HG02884 (cell line): ENCODE measurements around the gene SHF.

ENCODE experiments used
- ATAC-seq: cut with Tn5 transposase; IDR thresholded peaks from one replicate; pipeline ENCODE4 v1.9.1; 2021; ENCODE audit warnings: mild to moderate bottlenecking, moderate library complexity; ENCODE audit not compliant: unreplicated experiment

Gene SHF

DNA sequence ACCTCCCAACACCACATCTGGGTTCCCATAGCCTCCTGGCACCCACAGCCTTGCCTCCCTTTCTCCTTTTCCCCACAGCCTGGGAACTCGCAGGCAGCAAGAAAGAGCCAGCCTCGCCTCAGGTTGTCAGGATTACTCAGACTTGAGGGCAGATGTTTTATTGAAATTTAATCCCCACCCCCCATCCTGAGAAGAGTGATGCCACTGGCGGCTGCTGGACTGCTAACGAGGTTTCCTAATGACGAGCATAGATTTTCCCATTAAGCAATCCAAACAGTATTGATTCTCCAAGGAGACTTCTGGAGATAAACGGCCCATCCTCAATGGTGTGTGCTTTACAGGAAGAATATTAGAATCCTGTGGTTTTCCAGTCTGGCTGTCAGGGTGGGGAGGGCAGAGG, 13.7 kb downstream of the SHF start:
- ATAC-seq, result no peak

DNA sequence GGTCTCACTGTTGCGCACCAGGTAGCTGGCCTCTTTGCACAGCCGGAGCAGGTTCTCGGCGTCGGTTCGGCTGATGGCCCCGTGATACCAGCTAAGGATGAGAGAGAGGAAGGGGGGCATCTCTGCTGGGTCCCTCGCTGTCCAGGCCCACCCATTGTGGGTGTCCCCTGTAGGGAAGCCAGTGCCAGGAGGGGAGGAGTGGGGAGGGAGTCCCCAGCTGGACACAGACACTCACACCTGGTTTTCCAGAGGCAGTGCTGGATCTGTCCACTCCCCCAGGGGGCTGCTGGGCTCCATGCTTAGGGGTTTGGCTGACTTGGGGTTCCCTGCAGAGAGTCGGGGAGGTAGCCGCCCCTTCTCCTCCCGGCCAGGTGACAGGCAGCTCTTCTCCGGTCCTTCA, 15.9 kb downstream of the SHF start:
- ATAC-seq, result no peak

DNA sequence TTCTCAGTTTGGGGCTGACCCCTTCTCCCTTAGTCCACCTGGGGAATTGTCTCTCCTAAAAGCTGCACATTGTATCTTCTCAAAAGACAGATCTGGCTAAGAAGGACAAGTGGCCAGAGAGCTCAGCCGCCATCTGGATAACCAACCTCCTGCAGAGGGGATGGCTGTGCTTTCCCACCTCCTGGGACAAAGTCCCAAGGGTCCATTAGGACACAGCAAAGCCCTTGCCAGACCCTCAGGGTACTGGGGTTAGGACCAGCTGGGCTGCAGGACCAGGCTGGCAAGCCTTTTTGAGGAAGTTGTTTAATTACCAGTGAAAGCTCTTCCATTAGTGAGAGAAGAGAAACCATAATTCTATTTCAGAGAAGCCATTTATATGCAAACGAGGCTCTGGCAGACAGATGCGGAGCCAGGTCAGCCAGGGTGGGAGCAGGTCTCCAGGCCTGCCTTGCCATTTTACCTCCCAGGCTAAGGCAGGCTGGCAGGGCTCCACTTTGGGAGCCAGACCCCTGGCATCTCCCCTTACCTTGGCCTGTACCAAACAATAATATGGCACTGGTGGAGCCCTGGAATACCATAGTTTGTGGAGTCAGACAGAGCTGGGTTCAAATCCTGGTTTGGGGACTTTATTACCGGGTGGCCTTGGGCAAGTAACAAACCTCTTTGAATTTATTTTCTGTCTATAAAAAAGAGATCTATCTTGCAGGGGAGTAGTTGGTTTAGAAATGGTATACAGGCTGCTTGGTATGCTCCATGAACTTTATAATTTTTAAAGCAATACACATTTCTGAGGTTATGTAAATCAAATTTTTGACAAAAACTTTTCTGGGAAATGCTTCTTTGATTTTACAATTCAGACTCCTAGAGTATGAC, 17.9 kb downstream of the SHF start:
- no peak for ATAC-seq

DNA sequence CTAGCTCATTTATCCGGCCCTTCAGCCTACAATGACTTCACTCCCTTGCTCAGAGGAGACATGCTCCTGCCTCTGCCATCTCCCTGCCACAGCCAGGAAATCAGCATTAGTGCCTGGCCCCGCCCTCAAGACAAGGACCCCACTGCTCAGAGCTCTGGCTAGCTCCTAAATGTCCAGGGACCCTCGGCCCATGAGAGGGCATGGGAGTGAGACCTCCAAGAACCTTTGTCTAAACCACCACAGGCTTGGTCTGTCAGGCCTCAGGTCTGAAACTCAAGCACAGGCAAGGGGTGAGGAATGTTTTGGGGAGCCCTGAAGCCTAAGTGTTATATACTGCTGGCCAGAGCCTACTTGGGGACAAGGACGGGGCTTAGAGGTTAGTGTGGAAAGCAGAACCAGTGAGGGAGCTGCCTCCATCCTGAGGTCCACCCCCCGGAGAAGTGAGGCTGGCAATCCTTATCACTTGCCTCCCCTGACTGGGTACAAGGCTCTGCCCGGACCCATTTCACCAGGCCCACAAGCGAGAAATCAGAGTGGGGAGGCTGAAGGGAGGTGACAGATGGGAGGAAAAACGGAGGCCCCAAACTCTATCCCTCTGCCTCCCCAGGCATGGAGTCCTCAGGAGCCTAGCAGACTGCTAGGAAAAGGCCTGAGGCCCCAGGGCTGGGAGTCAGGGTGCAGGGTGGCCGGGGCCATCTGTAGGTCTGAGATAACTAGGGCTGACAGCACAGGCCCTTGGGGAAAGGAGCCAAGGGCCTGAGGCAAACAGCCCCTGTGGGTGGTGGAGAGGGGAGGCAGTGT, 18.8 kb downstream of the SHF start:
- no peak for ATAC-seq

DNA sequence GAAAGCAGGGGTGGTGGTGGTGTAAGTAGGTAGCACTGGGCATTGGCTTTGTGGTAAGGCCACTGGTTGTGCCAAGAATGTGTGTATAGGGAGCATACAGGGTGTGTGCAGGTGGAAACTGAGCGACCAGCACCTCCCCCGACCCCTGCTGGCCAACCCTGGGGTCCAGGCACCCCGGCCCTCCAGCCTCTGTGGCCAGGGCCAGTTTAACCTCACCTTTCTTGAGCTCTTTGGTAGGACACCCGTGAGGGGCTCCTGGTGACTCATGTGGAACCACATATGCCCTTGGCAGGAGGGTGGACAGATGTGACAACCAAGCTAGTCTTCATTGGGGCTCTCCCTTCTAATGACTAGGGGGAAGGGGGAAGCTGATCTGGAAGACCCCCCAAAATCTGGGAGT, 19.5 kb downstream of the SHF start:
- no peak for ATAC-seq

DNA sequence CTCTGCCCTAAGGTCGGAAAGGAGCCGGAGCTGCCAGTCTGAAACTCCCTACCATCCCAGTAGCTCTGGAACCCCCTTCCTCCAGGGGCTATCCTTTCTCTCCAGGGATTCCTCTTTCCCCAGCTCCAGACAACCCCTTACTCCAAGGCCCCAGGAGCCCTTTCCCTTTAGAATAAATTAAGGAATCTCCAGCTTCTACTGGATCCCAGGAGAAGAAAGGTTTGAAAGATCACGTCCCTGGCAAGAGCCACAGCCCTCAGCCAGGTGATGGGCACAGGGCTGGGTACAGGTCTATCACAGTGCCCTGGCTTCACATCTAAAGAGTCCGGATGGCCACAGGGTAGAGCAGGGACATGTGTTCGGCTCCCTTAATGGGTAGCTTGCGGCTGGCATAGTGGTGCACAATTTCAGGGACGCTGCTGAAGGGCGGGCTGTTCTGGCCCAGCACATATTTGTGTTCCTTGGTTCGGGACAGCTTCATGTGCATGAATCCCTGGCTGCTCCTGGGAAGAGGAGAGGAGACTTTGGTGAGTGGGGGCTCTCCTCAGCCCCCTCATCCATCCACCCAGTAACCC, 20.0 kb downstream of the SHF start:
- ATAC-seq, result no peak

DNA sequence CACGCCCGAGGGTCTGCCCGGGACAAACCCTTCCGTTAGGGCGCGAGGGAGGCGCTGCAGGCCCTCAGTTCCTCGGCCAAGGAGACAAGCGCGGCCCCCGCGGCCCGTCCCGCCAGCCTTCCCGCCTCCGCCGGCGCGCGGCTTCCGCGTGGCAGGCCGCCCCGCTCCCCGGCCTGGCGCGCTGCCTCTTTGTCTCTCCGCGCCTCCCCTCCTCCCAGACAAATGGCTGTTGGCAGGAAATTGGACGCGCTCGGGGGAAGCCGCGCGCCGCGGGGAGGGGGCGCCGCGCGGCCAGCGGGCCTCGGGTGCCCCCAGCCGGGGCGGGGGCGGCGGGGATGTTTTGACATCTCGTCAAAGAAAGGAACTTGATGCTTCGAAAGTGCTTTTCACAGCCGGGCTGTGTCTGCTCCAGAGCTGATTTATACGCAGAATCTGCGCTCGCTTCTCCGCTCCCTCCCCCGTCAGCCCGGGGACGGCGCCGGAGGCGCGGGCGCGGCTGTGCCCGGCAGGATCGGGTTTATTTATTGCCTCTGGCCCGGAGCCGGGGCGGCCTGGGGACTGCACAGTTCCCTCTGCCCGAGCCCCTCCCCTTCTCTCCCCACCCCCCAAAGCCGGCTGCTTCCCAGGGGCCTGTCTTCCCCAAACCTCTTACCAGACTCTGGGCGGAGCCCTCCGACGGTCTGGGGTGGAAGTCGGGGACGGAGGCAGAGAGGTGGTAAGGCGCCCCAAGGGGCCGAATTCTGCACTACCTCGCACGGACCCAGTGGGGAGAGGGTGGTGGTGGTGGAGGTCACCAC, 20.7 kb downstream of the SHF start:
- ATAC-seq, result peak; percentile 84

DNA sequence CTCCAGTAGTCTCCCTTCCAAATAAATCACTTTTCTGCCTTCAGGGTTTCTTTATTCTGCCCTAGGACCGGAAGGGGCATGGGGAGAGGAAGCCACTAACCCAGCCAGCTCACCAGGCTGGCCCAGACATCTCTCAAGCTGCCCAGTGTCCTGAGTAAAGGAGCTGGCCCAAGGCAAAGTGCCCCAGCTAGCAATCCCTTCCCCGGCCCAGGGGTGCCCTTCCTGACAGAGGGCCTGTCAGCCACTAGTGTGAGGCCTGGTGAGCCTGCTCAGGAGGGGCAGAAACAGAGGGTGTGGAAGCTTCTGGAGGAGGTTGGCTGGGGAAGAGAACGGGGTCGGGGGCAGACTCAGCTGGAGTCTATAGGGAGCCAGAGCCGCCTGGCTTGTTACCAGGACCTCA, 22.2 kb downstream of the SHF start:
- no peak for ATAC-seq

DNA sequence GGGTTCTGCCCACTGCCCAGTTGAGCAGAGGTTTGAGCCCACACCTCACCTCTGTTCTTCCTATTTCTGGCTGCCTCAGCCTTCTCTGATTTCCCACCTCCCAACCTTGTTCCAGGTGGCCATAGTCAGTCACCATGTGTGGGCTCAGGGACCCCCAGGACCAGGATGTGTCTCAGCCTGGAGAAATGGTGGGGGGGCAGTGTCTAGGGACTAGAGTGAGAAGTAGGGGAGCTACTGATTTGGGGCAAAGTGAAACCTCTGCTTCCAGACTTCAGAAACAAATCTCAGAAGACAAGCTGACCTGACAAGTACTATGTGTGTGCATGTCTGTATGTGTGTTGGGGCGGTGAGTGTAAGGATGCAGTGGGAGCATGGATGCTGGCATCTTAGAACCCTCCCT, 22.9 kb downstream of the SHF start:
- ATAC-seq, result no peak

DNA sequence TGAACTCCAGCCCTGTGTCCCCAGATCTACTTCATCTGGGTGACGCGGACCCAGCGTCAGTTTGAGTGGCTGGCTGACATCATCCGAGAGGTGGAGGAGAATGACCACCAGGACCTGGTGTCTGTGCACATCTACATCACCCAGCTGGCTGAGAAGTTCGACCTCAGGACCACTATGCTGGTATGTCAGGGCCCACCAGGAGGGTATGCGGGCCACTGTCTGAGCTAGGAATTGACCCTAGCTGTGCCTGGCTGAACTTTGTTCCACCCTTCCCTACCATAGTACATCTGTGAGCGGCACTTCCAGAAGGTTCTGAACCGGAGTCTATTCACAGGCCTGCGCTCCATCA, 24.3 kb downstream of the SHF start:
- no peak for ATAC-seq

DNA sequence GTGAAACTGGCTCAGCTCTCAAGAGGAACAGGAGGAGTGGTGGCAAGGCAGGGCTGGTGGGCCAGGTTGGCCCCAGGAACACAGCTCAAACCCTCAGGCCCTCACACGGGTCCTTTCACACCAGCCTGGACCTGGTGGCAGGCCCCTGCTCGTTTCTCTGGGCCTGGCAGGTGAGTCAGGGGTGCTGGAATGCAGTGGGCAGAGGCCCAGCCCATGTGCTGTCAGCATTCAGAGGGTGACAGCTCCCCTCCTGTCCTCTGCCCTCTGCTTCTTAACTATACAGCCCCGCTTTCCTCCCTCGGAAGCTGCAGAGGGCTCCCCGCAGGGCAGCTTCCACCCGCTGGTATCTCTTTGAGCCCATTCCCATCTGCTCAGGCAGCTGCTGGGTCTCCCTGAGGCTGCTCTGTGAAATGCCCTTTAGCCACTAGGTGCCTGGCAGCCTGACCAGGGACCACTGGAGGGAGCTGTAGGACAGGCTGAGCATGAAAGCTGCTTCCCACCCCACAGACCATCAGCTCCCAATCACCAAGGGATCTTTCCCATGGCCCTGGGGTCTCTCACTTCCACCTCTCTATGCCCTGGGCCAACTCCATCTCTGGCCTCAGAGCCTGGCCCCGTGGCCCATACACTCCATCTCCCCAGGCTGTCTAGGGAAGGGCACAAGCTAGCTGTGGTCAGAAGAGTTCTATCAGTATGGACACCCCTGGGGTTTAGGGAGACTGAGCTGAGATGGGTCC, 24.8 kb downstream of the SHF start:
- ATAC-seq, result no peak

DNA sequence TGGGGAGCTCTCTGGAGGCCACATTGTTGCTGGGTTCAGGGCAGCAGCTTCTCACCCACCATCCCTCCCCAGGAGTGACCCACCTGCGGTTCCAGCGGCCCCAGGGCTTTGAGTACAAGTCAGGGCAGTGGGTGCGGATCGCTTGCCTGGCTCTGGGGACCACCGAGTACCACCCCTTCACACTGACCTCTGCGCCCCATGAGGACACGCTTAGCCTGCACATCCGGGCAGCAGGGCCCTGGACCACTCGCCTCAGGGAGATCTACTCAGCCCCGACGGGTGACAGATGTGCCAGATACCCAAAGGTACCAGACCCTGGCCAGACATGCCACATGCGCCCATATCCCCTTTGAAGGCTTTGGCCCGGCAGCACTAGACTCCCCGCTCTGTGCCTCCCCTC, 26.1 kb downstream of the SHF start:
- ATAC-seq, result no peak

DNA sequence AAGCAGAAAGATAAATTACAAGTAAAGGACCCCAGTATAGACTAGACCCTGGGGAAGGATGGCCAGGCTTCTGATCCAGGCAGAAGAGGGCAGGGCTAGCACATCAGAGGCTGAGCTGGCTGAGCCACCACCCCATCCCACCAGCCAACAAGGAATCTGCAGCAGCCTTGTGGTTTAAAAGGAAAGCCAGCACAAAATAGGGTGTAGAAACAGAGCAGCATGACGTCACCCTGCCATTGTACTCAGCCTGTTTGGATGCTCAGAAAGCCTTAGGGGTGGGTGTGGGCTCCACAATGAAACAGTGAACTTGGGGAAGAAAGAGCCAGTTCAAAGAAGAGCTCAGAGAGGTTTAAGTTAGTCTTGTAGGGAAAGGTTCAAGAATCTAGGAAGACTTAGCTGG, 29.8 kb downstream of the SHF start:
- no peak for ATAC-seq

DNA sequence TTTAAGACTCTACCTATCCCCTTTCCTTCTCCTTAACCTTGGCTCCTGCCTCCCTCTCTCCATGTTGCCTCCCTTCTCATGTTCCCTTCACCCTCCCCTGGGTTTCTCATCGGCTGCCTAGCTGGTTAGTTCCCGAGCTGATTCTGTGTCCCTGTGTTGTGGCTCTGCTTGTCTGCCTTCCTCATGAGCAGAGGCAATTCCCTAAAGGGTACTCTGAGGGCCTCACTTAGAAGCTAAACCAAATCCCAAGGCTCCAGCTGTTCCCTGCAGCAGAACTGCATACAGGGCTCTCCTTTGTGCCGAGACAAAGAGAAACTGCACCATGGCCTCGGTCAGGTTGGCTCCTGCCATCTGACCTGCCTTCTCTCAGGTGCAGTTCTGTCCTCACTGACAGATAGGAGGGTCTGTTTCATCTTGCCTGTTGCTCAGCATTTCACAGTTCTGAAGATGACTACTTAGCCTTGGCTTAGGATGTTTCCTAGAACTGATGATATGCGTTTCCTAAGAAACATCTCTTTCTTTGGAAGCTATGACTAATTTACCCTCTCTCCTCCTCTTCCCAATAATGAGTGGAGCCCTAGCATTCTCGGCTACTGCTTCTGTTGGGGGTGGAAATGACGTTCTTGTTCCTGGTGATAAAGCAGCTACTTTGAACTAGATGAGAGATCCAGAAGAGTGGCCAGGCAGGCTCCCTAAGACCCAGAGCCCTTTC, 30.9 kb downstream of the SHF start:
- no peak for ATAC-seq

DNA sequence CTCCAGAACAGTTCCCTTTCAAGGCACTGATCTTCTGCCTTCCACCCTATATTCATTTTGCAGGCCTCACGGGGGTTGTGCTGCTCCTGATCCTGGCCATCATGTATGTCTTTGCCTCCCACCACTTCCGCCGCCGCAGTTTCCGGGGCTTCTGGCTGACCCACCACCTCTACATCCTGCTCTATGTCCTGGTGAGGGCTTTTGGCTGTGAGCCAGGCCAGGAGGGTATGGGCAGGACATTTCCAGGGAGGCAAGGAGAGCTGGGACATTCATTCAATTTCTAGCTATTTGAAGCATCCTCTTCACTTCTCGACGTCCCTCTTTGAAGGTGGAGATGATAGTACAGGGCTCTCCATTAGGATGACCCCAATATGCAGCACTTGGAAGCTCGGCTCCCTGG, 32.0 kb downstream of the SHF start:
- no peak for ATAC-seq

DNA sequence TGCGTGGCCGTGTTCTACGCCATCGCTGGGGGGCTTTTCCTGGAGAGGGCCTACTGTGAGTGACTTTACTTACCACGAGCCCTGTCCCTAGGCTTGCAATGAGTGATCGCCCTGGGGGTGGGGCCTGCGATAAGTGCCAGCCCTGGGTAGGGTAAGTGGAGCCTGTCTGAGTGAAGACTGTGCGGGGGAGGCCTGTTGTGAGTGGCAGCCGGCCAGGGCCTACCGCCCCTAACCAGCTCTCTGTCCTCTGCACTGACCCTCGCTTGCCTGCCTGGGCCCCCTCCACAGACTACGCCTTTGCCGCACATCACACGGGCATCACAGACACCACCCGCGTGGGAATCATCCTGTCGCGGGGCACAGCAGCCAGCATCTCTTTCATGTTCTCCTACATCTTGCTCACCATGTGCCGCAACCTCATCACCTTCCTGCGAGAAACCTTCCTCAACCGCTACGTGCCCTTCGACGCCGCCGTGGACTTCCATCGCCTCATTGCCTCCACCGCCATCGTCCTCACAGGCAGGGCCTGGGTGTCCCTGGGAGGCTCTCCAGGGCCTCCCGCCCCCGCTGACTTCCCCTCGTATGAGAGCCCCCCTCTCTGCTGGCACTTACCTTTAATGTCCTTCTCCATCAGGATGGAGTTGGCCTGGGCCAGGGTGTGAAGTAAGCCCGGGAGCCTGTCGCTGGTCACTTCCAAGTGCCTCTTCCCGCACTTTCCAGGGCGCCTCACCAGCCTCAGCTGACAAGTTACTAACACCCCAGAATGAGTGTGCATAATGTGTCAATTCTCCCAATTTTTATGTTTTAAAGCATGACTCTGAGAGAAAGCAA, 35.6 kb downstream of the SHF start:
- no peak for ATAC-seq

DNA sequence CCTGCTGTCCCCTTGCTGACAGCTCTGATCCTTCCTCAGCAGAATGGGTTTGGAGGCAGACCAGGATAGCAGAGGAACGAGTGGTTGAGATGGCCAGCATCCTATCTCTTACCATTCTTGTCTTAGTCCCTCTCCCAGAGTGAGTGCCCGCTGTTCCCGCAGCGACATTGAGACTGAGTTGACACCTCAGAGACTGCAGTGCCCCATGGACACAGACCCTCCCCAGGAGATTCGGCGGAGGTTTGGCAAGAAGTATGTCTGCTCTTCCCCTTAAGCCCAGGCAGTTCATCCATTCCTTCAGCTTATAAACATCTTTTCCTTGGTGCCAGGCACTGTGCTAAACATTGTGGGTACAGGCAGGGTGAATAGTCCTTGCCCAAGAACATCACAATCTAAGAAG, 36.8 kb downstream of the SHF start:
- ATAC-seq, result no peak

DNA sequence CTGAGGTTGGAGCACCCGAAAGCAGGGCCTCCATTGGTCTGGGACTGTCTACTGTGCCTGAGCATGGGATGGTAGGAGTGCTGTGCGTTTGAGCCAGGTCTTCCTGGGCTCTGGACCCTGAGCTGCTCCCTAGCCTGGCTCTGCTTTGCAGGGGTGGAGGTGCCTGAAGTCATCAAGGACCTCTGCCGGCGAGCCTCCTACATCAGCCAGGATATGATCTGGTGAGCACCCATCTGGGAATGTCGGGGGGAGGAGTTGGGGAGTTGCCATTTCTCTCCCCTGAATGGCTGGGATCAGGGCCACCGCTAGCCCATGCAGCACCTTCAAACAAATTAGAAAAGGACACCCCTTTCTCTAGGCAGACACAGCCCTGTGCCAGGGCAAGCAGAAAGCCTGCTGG, 37.3 kb downstream of the SHF start:
- no peak for ATAC-seq

DNA sequence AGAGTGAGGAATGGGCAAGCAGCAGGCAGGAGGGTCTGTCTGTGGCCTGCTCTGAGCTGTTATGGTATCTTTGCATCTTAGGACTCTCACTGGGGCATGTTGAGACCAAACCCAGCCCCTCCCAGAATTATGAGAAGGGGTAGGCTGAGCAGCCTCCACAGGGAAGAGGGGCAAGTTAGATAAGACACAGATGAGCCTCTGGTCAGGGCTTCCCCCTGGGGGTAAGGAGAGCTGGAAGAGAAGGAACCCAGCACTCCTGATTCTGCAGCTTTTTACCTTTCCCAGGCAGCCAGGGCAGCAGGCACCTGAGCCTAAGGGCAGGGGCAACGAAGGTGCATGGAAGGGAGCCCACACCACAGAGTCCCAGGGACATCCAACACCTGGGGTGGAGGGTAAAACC, 38.7 kb downstream of the SHF start:
- ATAC-seq, result no peak
